K562 (cell line): ENCODE results near the gene S100A10. TPM values are rescaled to one million over a fixed set of nuclear protein-coding genes. Genes with fewer than 3 reads are reported as not detected.

Experiments
- ATAC-seq: fragments of 200-7000 bp; cut with Tn5 transposase; 3 replicates; pipeline ENCODE4 v1.9.1; 2020; ENCODE audit warnings: moderate library complexity
- BruUV-seq: library from RNA; stranded (reverse); fragments of 400-500 nt; replicated peaks from 2 replicates; lab custom pipeline; 2021; lab: Mats Ljungman, UMichigan
- CTCF ChIA-PET: fragments of 300-600 bp; formaldehyde crosslinking; extraction: SDS; loops from one replicate; lab custom pipeline; 2021; ENCODE audit warnings: low intra/inter-chr PET ratio; lab: Yijun Ruan, JAX
- POLR2A ChIA-PET: fragments of 300-600, 350-650 bp; sonication (Branson Sonifier 250); formaldehyde crosslinking; extraction: SDS; loops from one replicate; lab custom pipeline; 2021; ENCODE audit warnings: antibody characterized with exemption, inconsistent platforms; lab: Yijun Ruan, JAX
- DNase-seq, 4 experiments: peaks; one replicate each; pipeline versions ENCODE4 v3.0.0 to v3.0.0-alpha.2; 2011 to 2018; ENCODE audit warnings: low spot score in 3 of 4, mixed read lengths in 3 of 4; ENCODE audit errors: extremely low read depth in 1 of 4
- FAIRE-seq: peaks from 2 replicates; lab custom pipeline; 2011; peaks lifted over from hg19 to GRCh38; lab: Jason Lieb, UNC
- H2AFZ ChIP-seq: 2 replicates; pipeline ENCODE4 v1.6.0; 2011; ENCODE audit warnings: low read depth, low read length, control low read depth, inconsistent platforms
- H3K27ac ChIP-seq: fragments of 200-600 bp; 3 replicates; pipeline ENCODE4 v1.8.0; 2011; ENCODE audit warnings: low read depth, mild to moderate bottlenecking, control low read depth, inconsistent platforms, low read length, moderate library complexity, mixed read lengths; ENCODE audit errors: extremely low read depth
- H3K27me3 ChIP-seq, 2 experiments: fragments of 300-600 bp in 1 of 2; 2 replicates in 1 of 2; 3 replicates in 1 of 2; pipeline versions ENCODE4 v1.6.0 to v1.8.0; 2011; ENCODE audit warnings: inconsistent platforms in 2 of 2, low read length in 2 of 2, mild to moderate bottlenecking in 1 of 2, mixed read lengths in 1 of 2, moderate library complexity in 1 of 2; ENCODE audit not compliant: control insufficient read depth in 2 of 2, insufficient read depth in 2 of 2
- H3K36me3 ChIP-seq: fragments of 300-600 bp; 3 replicates; pipeline ENCODE4 v1.8.0; 2011; ENCODE audit warnings: mild to moderate bottlenecking, low read length, inconsistent platforms; ENCODE audit not compliant: control insufficient read depth, insufficient read depth
- H3K4me1 ChIP-seq, 2 experiments: fragments of 200-600 bp in 1 of 2; replicated peaks in 1 of 2; 2 replicates in 1 of 2; 3 replicates in 1 of 2; pipeline versions ENCODE4 v1.5.1 to v1.8.0; 2011; ENCODE audit warnings: inconsistent platforms in 2 of 2, low read length in 2 of 2, mild to moderate bottlenecking in 1 of 2, mixed read lengths in 1 of 2, moderate library complexity in 1 of 2; ENCODE audit not compliant: control insufficient read depth in 2 of 2, insufficient read depth in 2 of 2
- H3K4me2 ChIP-seq: 2 replicates; pipeline ENCODE4 v1.6.1; 2011; ENCODE audit warnings: low read length, control low read depth, inconsistent platforms, mixed read lengths; ENCODE audit not compliant: insufficient read depth
- H3K4me3 ChIP-seq: fragments of 200-600 bp; sonication (generic), shearing (Covaris generic); 2 replicates; pipeline ENCODE4 v1.5.1; 2016; ENCODE audit warnings: control low read depth, inconsistent platforms
- H3K79me2 ChIP-seq: fragments of 200-600 bp; 3 replicates; pipeline ENCODE4 v1.8.0; 2011; ENCODE audit warnings: low read length, inconsistent platforms; ENCODE audit not compliant: control insufficient read depth, insufficient read depth
- H3K9ac ChIP-seq, 2 experiments: 2 replicates each; pipeline versions ENCODE4 v1.6.0 to v1.6.1; 2011; ENCODE audit warnings: low read depth in 2 of 2, low read length in 2 of 2, control low read depth in 1 of 2, inconsistent platforms in 1 of 2, mild to moderate bottlenecking in 1 of 2, mixed read lengths in 1 of 2; ENCODE audit not compliant: insufficient read depth in 1 of 2
- H3K9me1 ChIP-seq: one replicate; pipeline ENCODE4 v1.6.0; 2011; ENCODE audit warnings: inconsistent platforms, mild to moderate bottlenecking, low read length, moderate library complexity; ENCODE audit not compliant: control insufficient read depth, insufficient read depth
- H3K9me3 ChIP-seq: replicated peaks from 2 replicates; pipeline ENCODE4 v1.5.1; 2011; ENCODE audit warnings: low read depth, low read length, inconsistent platforms; ENCODE audit not compliant: control insufficient read depth, insufficient read depth
- H4K20me1 ChIP-seq: replicated peaks from 2 replicates; pipeline ENCODE4 v1.6.1; 2011; ENCODE audit warnings: low read length, inconsistent platforms, mixed read lengths; ENCODE audit not compliant: control insufficient read depth, insufficient read depth
- BRD4 ChIP-seq: fragments of 200-600 bp; sonication (generic); IDR thresholded peaks from 2 replicates; pipeline ENCODE4 v1.6.1; 2017; ENCODE audit warnings: inconsistent platforms
- CEBPB ChIP-seq: fragments of 450-650 bp; IDR thresholded peaks from 2 replicates; pipeline ENCODE4 v1.6.1; 2016; ENCODE audit warnings: missing genetic modification characterization, missing compliant biosample characterization
- DPF2 ChIP-seq: fragments of 450-650 bp; IDR thresholded peaks from 2 replicates; pipeline ENCODE4 v1.6.1; 2016
- HDAC6 ChIP-seq: IDR thresholded peaks from 2 replicates; pipeline ENCODE4 v1.6.1; 2012; ENCODE audit warnings: low read depth, mild to moderate bottlenecking, control low read depth, inconsistent platforms, low read length, moderate library complexity
- HMG20A ChIP-seq: fragments of 450-650 bp; formaldehyde crosslinking; conservative IDR thresholded peaks from 2 replicates; pipeline ENCODE4 v1.4.0; 2020; ENCODE audit warnings: mild to moderate bottlenecking, mixed read lengths
- HNRNPUL1 ChIP-seq: fragments of 200-400 bp; formaldehyde crosslinking; IDR thresholded peaks from 2 replicates; pipeline ENCODE4 v1.6.1; 2017; ENCODE audit warnings: low read length
- HSF4 ChIP-seq: fragments of 250-450 bp; sonication (Bioruptor Pico); IDR thresholded peaks from 2 replicates; pipeline ENCODE4 v2.1.2; 2022; ENCODE audit warnings: mild to moderate bottlenecking, moderate library complexity, borderline replicate concordance
- KLF6 ChIP-seq: fragments of 250-450 bp; sonication (Bioruptor Pico); IDR thresholded peaks from 2 replicates; pipeline ENCODE4 v1.4.0; 2020; ENCODE audit warnings: mild to moderate bottlenecking, moderate library complexity, borderline replicate concordance
- MAX ChIP-seq: sonication (generic); formaldehyde crosslinking; IDR thresholded peaks from 2 replicates; pipeline ENCODE4 v1.9.0; 2022; ENCODE audit warnings: mild to moderate bottlenecking, missing genetic modification reagents
- NCOA1 ChIP-seq: fragments of 450-650 bp; IDR thresholded peaks from 2 replicates; pipeline ENCODE4 v1.6.1; 2016; ENCODE audit warnings: low read depth
- POLR2A ChIP-seq: fragments of 450-650 bp; conservative IDR thresholded peaks from 2 replicates; pipeline ENCODE4 v1.6.1; 2016
- RBM25 ChIP-seq: fragments of 200-400 bp; formaldehyde crosslinking; IDR thresholded peaks from 2 replicates; pipeline ENCODE4 v1.6.1; 2018; ENCODE audit warnings: low read length, low read depth, moderate library complexity; ENCODE audit not compliant: severe bottlenecking
- RCOR1 ChIP-seq, 2 experiments: IDR thresholded peaks; 2 replicates each; pipeline ENCODE4 v1.6.1; 2012; ENCODE audit warnings: low read depth in 2 of 2, low read length in 2 of 2, borderline replicate concordance in 1 of 2, improper control_type of control experiment in 1 of 2
- SMARCA4 ChIP-seq: fragments of 450-650 bp; IDR thresholded peaks from 2 replicates; pipeline ENCODE4 v1.6.1; 2016
- SNAPC5 ChIP-seq: fragments of 250-450 bp; sonication (Bioruptor Pico); IDR thresholded peaks from 2 replicates; pipeline ENCODE4 v1.8.0; 2021; ENCODE audit warnings: moderate library complexity, mild to moderate bottlenecking, inconsistent platforms
- SREBF2 ChIP-seq: sonication (generic); formaldehyde crosslinking; IDR thresholded peaks from 2 replicates; pipeline ENCODE4 v1.4.0; 2020; ENCODE audit warnings: mild to moderate bottlenecking, missing genetic modification reagents
- TSHZ1 ChIP-seq: fragments of 250-450 bp; sonication (Bioruptor Pico); IDR thresholded peaks from 2 replicates; pipeline ENCODE4 v1.4.0; 2020; ENCODE audit warnings: mild to moderate bottlenecking, moderate library complexity
- ZBED1 ChIP-seq: IDR thresholded peaks from 2 replicates; pipeline ENCODE4 v1.6.1; 2014
- ZNF79 ChIP-seq: fragments of 250-450 bp; sonication (Bioruptor Pico); IDR thresholded peaks from 2 replicates; pipeline ENCODE4 v1.4.0; 2020; ENCODE audit warnings: low read depth, mild to moderate bottlenecking, moderate library complexity
- WGBS: fragments of 100-300 bp; shearing (Covaris generic); methylation state at CpG from one replicate; pipeline ENCODE4 v1.1.6; 2016; ENCODE audit warnings: low coverage, mixed read lengths; ENCODE audit not compliant: insufficient coverage; ENCODE audit errors: missing lambda C conversion rate; 5-methylcytosine and 5-hydroxymethylcytosine counted together
- in situ Hi-C: fragments of 300-500 bp; cut with MboI; formaldehyde crosslinking; loops from 4 replicates; pipeline ENCODE4 v1.15.0; 2018; ENCODE audit warnings: inconsistent platforms, mixed read lengths
- intact Hi-C: fragments of 100-400 bp; cut with micrococcal nuclease; formaldehyde crosslinking; loops from 2 replicates; pipeline ENCODE4 v1.14.2; 2022
- polyA plus RNA-seq, 8 experiments: library from polyadenylated mRNA; depleted of rRNA in 4 of 8; stranded (reverse) in 5 of 8; unstranded in 3 of 8; fragments of >200 nt; fragmentation: Nextera tagmentation in 2 of 8; fragmentation: Illumina TruSeq in 1 of 8; extraction: Ambion mirVana in 2 of 8; extraction: Trizol in 1 of 8; gene quantifications; 2 replicates each; pipeline versions ENCODE4 v1.2.1 to v1.2.3, GENCODE V29; 2011 to 2014; ENCODE audit warnings: inconsistent platforms in 1 of 8, missing spikeins in 1 of 8
- total RNA-seq, 7 experiments: library from RNA; depleted of rRNA in 6 of 7; stranded (reverse); fragments of >200 nt in 6 of 7; fragmentation: Illumina TruSeq in 2 of 7; extraction: Trizol in 2 of 7; gene quantifications; 2 replicates each; pipeline versions ENCODE4 v1.2.1 to v1.2.3, GENCODE V29; 2011 to 2021; ENCODE audit warnings: low replicate concordance in 1 of 7

The S100A10 gene
- total and polyA plus RNA-seq, 9 of the 15 experiments (the other 6 are each of a cell fraction or from before 2014, with no cell fraction given): 0.32 to 1.6 (median 0.50) TPM; not detected in 3

- CTCF ChIA-PET: no interaction called here
- Histone ChIP-seq H3K4me3 (no peak overlapping the region), H3K4me1 (peaks cover 1 to 16% of the 10 kb centered on the region in 2 experiments; a peak in 3 of 5 replicates), H3K27me3 (no peaks in the 10 kb centered on the region), H3K9me3 (no peaks in the 10 kb centered on the region), H3K36me3 (no peaks in the 10 kb centered on the region), H3K4me2 (no peak overlapping the region), H3K9me1 (no peaks in the 10 kb centered on the region), H3K27ac (no peak overlapping the region), H2AFZ (no peak overlapping the region), H4K20me1 (no peaks in the 10 kb centered on the region), H3K79me2 (no peaks in the 10 kb centered on the region), H3K9ac (no peak overlapping the region)
- DNase-seq (no peak), FAIRE-seq (no peak), ATAC-seq (no peak)
- WGBS: 7% methylated on average over 1 of the region's 1 CpG
- BruUV-seq: no TSS peak
- TF ChIP-seq ZNF79 (CRISPR knock-in tag) (no peak), MAX (CRISPR knock-in tag) (no peak), CEBPB (tag) (no peak), TSHZ1 (CRISPR knock-in tag) (no peak), BRD4 (no peak), SMARCA4 (no peak), RBM25 (no peak), SNAPC5 (CRISPR knock-in tag) (no peak), HMG20A (CRISPR knock-in tag) (no peak), DPF2 (no peak), KLF6 (CRISPR knock-in tag) (no peak), HDAC6 (no peak), POLR2A (no peak), HNRNPUL1 (no peak), HSF4 (CRISPR knock-in tag) (no peak), RCOR1 (IDR thresholded peaks at IDR 0.05; ENCODE audit: borderline replicate concordance in 1 of 2, low read depth in 2 of 2, low read length in 2 of 2) (no peak), NCOA1 (no peak), ZBED1 (no peak), SREBF2 (CRISPR knock-in tag) (no peak)
- POLR2A ChIA-PET: interaction anchor here (0.7 kb wide), 1 partner anchor 31 kb away, joined by 3 read pairs; the partner anchor contains the start of gene THEM4
- intact Hi-C loops: loop anchor here (10.0 kb wide), 1 partner anchor 245 kb away; no protein-coding TSS in a partner anchor
- in situ Hi-C loops: no loop called here
Observed at GRCh38 chr1:151939779-151940178, 53.9 kb downstream of the S100A10 start.
